Neural cell (in vitro differentiated cells): ENCODE data around the gene DOCK9. TPM values are rescaled to one million over a fixed set of nuclear protein-coding genes. Genes with fewer than 3 reads are reported as not detected.

Source experiments
- H2AFZ ChIP-seq: fragments of 200-600, 300-800 bp; sonication (generic), shearing (Covaris generic); 2 replicates; pipeline ENCODE4 v1.6.0; 2014; ENCODE audit warnings: low read depth, mild to moderate bottlenecking, antibody characterized with exemption, low read length, moderate library complexity
- H3F3A ChIP-seq: fragments of 200-600 bp; shearing (Covaris generic); 2 replicates; pipeline ENCODE4 v1.6.1; 2016; ENCODE audit warnings: mild to moderate bottlenecking, moderate library complexity, mixed read lengths, antibody characterized with exemption, low read length; ENCODE audit not compliant: insufficient read depth, poor library complexity, severe bottlenecking
- H3K27ac ChIP-seq: fragments of 200-600, 300-800 bp; sonication (generic), shearing (Covaris generic); 2 replicates; pipeline ENCODE4 v1.5.1; 2014; ENCODE audit warnings: mild to moderate bottlenecking, low read length, moderate library complexity
- H3K27me3 ChIP-seq: fragments of 300-800, 200-600 bp; sonication (generic), shearing (Covaris generic); 2 replicates; pipeline ENCODE4 v1.6.0; 2014; ENCODE audit warnings: mild to moderate bottlenecking, low read depth, low read length, moderate library complexity; ENCODE audit not compliant: insufficient read depth
- H3K36me3 ChIP-seq: fragments of 300-800, 200-600 bp; sonication (generic), shearing (Covaris generic); 2 replicates; pipeline ENCODE4 v1.5.1; 2014; ENCODE audit warnings: mild to moderate bottlenecking, antibody characterized with exemption, low read length, moderate library complexity; ENCODE audit not compliant: insufficient read depth
- H3K4me2 ChIP-seq: fragments of 300-800, 200-600 bp; sonication (generic), shearing (Covaris generic); 2 replicates; pipeline ENCODE4 v1.6.0; 2014; ENCODE audit warnings: mild to moderate bottlenecking, low read length
- H3K4me3 ChIP-seq: fragments of 300-800, 200-600 bp; sonication (generic), shearing (Covaris generic); 2 replicates; pipeline ENCODE4 v1.5.1; 2014; ENCODE audit warnings: mild to moderate bottlenecking, low read length, moderate library complexity
- H3K79me2 ChIP-seq: fragments of 200-600 bp; shearing (Covaris generic); replicated peaks from 2 replicates; pipeline ENCODE4 v1.6.0; 2014; ENCODE audit warnings: mild to moderate bottlenecking, low read length, moderate library complexity; ENCODE audit not compliant: insufficient read depth
- H3K9ac ChIP-seq: fragments of 300-800, 200-600 bp; sonication (generic), shearing (Covaris generic); 2 replicates; pipeline ENCODE4 v1.6.1; 2016; ENCODE audit warnings: mild to moderate bottlenecking, low read length, mixed read lengths
- H3K9me2 ChIP-seq: fragments of 200-600 bp; shearing (Covaris generic); 2 replicates; pipeline ENCODE4 v1.6.1; 2016; ENCODE audit warnings: mild to moderate bottlenecking, low read length, mixed read lengths; ENCODE audit not compliant: insufficient read depth
- H3K9me3 ChIP-seq: fragments of 200-600, 300-800 bp; sonication (generic), shearing (Covaris generic); 2 replicates; pipeline ENCODE4 v1.6.1; 2016; ENCODE audit warnings: mild to moderate bottlenecking, mixed run types, low read length, moderate library complexity, mixed read lengths
- H4K20me1 ChIP-seq: fragments of 200-600 bp; shearing (Covaris generic); 2 replicates; pipeline ENCODE4 v1.6.1; 2016; ENCODE audit warnings: mild to moderate bottlenecking, mixed run types; ENCODE audit not compliant: insufficient read depth
- CTCF ChIP-seq: fragments of 450-650 bp; IDR thresholded peaks from 2 replicates; pipeline ENCODE4 v1.5.1; 2014; ENCODE audit warnings: antibody characterized with exemption, mild to moderate bottlenecking, moderate library complexity; ENCODE audit not compliant: poor library complexity, severe bottlenecking
- EP300 ChIP-seq: fragments of 450-650 bp; conservative IDR thresholded peaks from 2 replicates; pipeline ENCODE4 v1.6.1; 2014; ENCODE audit warnings: antibody characterized with exemption, mild to moderate bottlenecking, moderate library complexity; ENCODE audit not compliant: poor library complexity, severe bottlenecking
- EZH2 ChIP-seq: fragments of 200-600, 300-800 bp; shearing (Covaris generic), sonication (generic); IDR thresholded peaks from 2 replicates; pipeline ENCODE4 v1.6.1; 2014; ENCODE audit warnings: antibody characterized with exemption, low read length, borderline replicate concordance, mild to moderate bottlenecking; ENCODE audit not compliant: insufficient read depth, poor library complexity, severe bottlenecking
- MXI1 ChIP-seq: fragments of 450-650 bp; conservative IDR thresholded peaks from 2 replicates; pipeline ENCODE4 v1.6.1; 2014; ENCODE audit warnings: antibody characterized with exemption, mild to moderate bottlenecking; ENCODE audit not compliant: poor library complexity, severe bottlenecking
- POLR2AphosphoS5 ChIP-seq: IDR thresholded peaks from 2 replicates; pipeline ENCODE4 v1.6.1; 2012
- RAD21 ChIP-seq: fragments of 450-650 bp; conservative IDR thresholded peaks from 2 replicates; pipeline ENCODE4 v1.6.1; 2014; ENCODE audit warnings: antibody characterized with exemption, mild to moderate bottlenecking, moderate library complexity
- SMC3 ChIP-seq: fragments of 450-650 bp; conservative IDR thresholded peaks from 2 replicates; pipeline ENCODE4 v1.6.1; 2014; ENCODE audit warnings: antibody characterized with exemption, mild to moderate bottlenecking, moderate library complexity; ENCODE audit not compliant: poor library complexity
- TAF1 ChIP-seq: IDR thresholded peaks from 2 replicates; pipeline ENCODE4 v1.6.1; 2012; ENCODE audit warnings: low read depth
- polyA plus RNA-seq: library from polyadenylated mRNA; depleted of rRNA; stranded (reverse); fragments of >200 nt; gene quantifications from 2 replicates; pipeline ENCODE4 v1.2.3, GENCODE V29; 2014
- TF ChIP-seq, protein P1 (sequence below): IDR thresholded peaks from 2 replicates; pipeline ENCODE4 v1.6.1; 2012; ENCODE audit warnings: borderline replicate concordance

Gene DOCK9
- polyA plus RNA-seq, 1 donor from 2014 or later, result 11.4 TPM

DNA sequence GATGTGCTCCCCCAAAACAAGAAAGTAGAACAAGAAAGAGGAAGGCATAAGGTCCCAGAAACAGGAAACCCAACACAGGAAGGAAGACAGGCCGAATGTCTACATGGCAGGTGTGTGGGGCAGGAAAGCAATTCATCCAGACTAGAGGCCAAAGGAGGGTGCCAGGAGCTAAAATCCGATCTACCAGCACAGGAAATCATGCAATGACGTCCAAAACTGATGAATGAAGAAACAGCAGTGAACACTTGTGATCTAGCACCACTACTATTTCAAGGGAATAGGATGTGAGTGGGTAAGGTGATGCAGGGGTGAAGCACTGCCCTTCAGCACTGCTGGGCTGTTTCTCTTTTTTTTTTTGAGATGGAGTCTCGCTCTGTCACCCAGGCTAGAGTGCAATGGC is 59.1 kb downstream of the DOCK9 start:
- no peaks in the 10 kb centered on the region for H3K36me3 ChIP-seq
- no peak overlapping the region for H3K4me3 ChIP-seq
- no peaks in the 10 kb centered on the region for H3F3A ChIP-seq
- H4K20me1 ChIP-seq, result no peaks in the 10 kb centered on the region
- TF ChIP-seq TAF1 (no peak), SMC3 (no peak), RAD21 (no peak), MXI1 (no peak), EZH2 (no peak), POLR2AphosphoS5 (no peak), EP300 (no peak), CTCF (no peak)
- TF ChIP-seq, protein P1, sequence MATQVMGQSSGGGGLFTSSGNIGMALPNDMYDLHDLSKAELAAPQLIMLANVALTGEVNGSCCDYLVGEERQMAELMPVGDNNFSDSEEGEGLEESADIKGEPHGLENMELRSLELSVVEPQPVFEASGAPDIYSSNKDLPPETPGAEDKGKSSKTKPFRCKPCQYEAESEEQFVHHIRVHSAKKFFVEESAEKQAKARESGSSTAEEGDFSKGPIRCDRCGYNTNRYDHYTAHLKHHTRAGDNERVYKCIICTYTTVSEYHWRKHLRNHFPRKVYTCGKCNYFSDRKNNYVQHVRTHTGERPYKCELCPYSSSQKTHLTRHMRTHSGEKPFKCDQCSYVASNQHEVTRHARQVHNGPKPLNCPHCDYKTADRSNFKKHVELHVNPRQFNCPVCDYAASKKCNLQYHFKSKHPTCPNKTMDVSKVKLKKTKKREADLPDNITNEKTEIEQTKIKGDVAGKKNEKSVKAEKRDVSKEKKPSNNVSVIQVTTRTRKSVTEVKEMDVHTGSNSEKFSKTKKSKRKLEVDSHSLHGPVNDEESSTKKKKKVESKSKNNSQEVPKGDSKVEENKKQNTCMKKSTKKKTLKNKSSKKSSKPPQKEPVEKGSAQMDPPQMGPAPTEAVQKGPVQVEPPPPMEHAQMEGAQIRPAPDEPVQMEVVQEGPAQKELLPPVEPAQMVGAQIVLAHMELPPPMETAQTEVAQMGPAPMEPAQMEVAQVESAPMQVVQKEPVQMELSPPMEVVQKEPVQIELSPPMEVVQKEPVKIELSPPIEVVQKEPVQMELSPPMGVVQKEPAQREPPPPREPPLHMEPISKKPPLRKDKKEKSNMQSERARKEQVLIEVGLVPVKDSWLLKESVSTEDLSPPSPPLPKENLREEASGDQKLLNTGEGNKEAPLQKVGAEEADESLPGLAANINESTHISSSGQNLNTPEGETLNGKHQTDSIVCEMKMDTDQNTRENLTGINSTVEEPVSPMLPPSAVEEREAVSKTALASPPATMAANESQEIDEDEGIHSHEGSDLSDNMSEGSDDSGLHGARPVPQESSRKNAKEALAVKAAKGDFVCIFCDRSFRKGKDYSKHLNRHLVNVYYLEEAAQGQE, result no peak
- no peaks in the 10 kb centered on the region for H3K9me2 ChIP-seq
- no peaks in the 10 kb centered on the region for H3K27me3 ChIP-seq
- no peak overlapping the region for H3K9ac ChIP-seq
- H3K79me2 ChIP-seq, result no peaks in the 10 kb centered on the region
- no peak overlapping the region for H3K27ac ChIP-seq
- no peak overlapping the region for H3K4me2 ChIP-seq
- H3K9me3 ChIP-seq, result no peaks in the 10 kb centered on the region
- no peak overlapping the region for H2AFZ ChIP-seq

DNA sequence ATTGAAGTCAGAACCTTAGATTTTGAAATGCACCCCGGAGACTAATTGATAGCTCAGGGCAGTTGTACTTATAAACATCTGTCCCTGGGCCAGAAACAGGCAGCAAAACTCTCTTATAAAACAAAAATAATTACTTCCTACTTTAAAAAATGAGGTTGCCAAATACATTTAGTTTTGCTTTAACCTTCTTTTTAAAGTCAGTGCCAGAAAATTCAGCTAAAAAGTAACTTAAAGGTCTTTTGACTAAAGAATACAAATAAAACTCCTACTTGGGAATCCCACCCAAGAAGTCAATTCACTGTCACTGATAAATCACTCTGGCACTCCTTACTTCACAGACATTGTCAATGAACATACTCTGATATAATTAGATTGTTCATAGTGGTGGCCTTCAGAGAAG is 60.7 kb downstream of the DOCK9 start:
- Histone ChIP-seq H3K4me3 (no peak overlapping the region), H4K20me1 (no peaks in the 10 kb centered on the region), H2AFZ (no peak overlapping the region), H3K36me3 (no peaks in the 10 kb centered on the region), H3K9me3 (no peaks in the 10 kb centered on the region), H3K9ac (no peak overlapping the region), H3K79me2 (no peaks in the 10 kb centered on the region), H3K27me3 (no peaks in the 10 kb centered on the region), H3K9me2 (no peaks in the 10 kb centered on the region), H3K4me2 (no peak overlapping the region), H3F3A (no peaks in the 10 kb centered on the region), H3K27ac (no peak overlapping the region)
- no peak for TF ChIP-seq SMC3
- TF ChIP-seq EP300, result no peak
- TF ChIP-seq RAD21, result no peak
- no peak for TF ChIP-seq POLR2AphosphoS5
- TF ChIP-seq EZH2, result no peak
- TF ChIP-seq CTCF, result no peak
- TF ChIP-seq TAF1, result no peak
- TF ChIP-seq, protein P1, result no peak
- TF ChIP-seq MXI1, result no peak
